ENCODE measurements around the gene GFI1B.

GRCh38 chr9:133004091-133004998 lies 25.9 kb downstream of the GFI1B start:
- TF ChIP-seq ZSCAN18 (tag by site-specific recombination; IDR thresholded peaks at IDR 0.05) (no peak), CTCF (tag by site-specific recombination; IDR thresholded peaks at IDR 0.05) (no peak), HOXD13 (CRISPR knock-in tag; IDR thresholded peaks at IDR 0.05; ENCODE audit: borderline replicate concordance) (no peak), PATZ1 (tag by site-specific recombination; IDR thresholded peaks at IDR 0.05) (no peak), PRDM10 (tag by site-specific recombination; IDR thresholded peaks at IDR 0.05) (no peak), GLI2 (tag by site-specific recombination; IDR thresholded peaks at IDR 0.05; ENCODE audit: borderline replicate concordance, low read depth) (no peak), ZNF544 (tag by site-specific recombination; IDR thresholded peaks at IDR 0.05) (no peak), ZBTB49 (tag by site-specific recombination; IDR thresholded peaks at IDR 0.05; ENCODE audit: low read depth) (no peak), EGR2 (tag by site-specific recombination; IDR thresholded peaks at IDR 0.05; ENCODE audit: low read depth) (no peak), ZBTB48 (tag by site-specific recombination; IDR thresholded peaks at IDR 0.05) (no peak), ZNF776 (tag by site-specific recombination; IDR thresholded peaks at IDR 0.05; ENCODE audit: borderline replicate concordance) (no peak), ZNF121 (tag by site-specific recombination; IDR thresholded peaks at IDR 0.05) (no peak), ZNF140 (tag by site-specific recombination; IDR thresholded peaks at IDR 0.05) (no peak), REST (tag by site-specific recombination; IDR thresholded peaks at IDR 0.05) (no peak)
